GM12878 (cell line): ENCODE results near the gene CAST. TPM values are rescaled to one million over a fixed set of nuclear protein-coding genes. Genes with fewer than 3 reads are reported as not detected.
A peak's percentile ranks its signal among the peaks of the same experiment; 100 is the strongest.

ENCODE experiments used
- ATAC-seq: fragments of 200-7000 bp; cut with Tn5 transposase; 3 replicates; pipeline ENCODE4 v1.9.1; 2020; ENCODE audit warnings: mild to moderate bottlenecking, moderate library complexity
- BruUV-seq: library from RNA; stranded (reverse); fragments of 400-500 nt; replicated peaks from 2 replicates; lab custom pipeline; 2021; lab: Mats Ljungman, UMichigan
- CTCF ChIA-PET: fragments of 300-600 bp; sonication (Branson Sonifier 250); formaldehyde crosslinking; extraction: SDS; loops from one replicate; lab custom pipeline; 2021; ENCODE audit warnings: inconsistent platforms; lab: Yijun Ruan, JAX
- POLR2A ChIA-PET: fragments of 350-600 bp; formaldehyde crosslinking; extraction: SDS; loops from one replicate; lab custom pipeline; 2021; ENCODE audit warnings: inconsistent platforms; lab: Charles Lee
- RAD21 ChIA-PET: fragments of 300-600 bp; sonication (Branson Sonifier 250); formaldehyde crosslinking; loops from one replicate; lab custom pipeline; 2023; ENCODE audit warnings: antibody characterized with exemption; ENCODE audit not compliant: unreplicated experiment; lab: Charles Lee
- SMC1A ChIA-PET: fragments of 300-600 bp; sonication (Branson Sonifier 250); formaldehyde crosslinking; loops from one replicate; lab custom pipeline; 2023; ENCODE audit not compliant: unreplicated experiment, uncharacterized antibody; lab: Charles Lee
- DNase-seq: peaks from one replicate; pipeline ENCODE4 v3.0.0-alpha.2; 2011; ENCODE audit warnings: low read depth, low spot score
- FAIRE-seq: peaks from 3 replicates; lab custom pipeline; 2011; peaks lifted over from hg19 to GRCh38; lab: Jason Lieb, UNC
- H2AFZ ChIP-seq: 2 replicates; pipeline ENCODE4 v1.6.0; 2011; ENCODE audit warnings: low read depth, low read length, control low read depth; ENCODE audit not compliant: control insufficient read depth
- H3K27ac ChIP-seq: 2 replicates; pipeline ENCODE4 v1.5.1; 2011; ENCODE audit warnings: control low read depth; ENCODE audit not compliant: control insufficient read depth, insufficient read depth
- H3K27me3 ChIP-seq, 2 experiments: replicated peaks in 1 of 2; 2 replicates each; pipeline versions ENCODE4 v1.6.0 to v1.6.1; 2011; ENCODE audit warnings: low read length in 1 of 2; ENCODE audit not compliant: control insufficient read depth in 2 of 2, insufficient read depth in 2 of 2
- H3K36me3 ChIP-seq, 2 experiments: 2 replicates each; pipeline ENCODE4 v1.5.1; 2011; ENCODE audit warnings: low read length in 1 of 2; ENCODE audit not compliant: control insufficient read depth in 2 of 2, insufficient read depth in 2 of 2
- H3K4me1 ChIP-seq: 2 replicates; pipeline ENCODE4 v1.6.1; 2011; ENCODE audit warnings: mild to moderate bottlenecking, low read length, moderate library complexity, mixed read lengths; ENCODE audit not compliant: control insufficient read depth, insufficient read depth
- H3K4me2 ChIP-seq: 2 replicates; pipeline ENCODE4 v1.6.0; 2011; ENCODE audit warnings: control low read depth; ENCODE audit not compliant: control insufficient read depth, insufficient read depth
- H3K4me3 ChIP-seq: fragments of 200-600 bp; sonication (generic); 2 replicates; pipeline ENCODE4 v1.5.1; 2016
- H3K79me2 ChIP-seq: 2 replicates; pipeline ENCODE4 v1.6.0; 2011; ENCODE audit warnings: low read length; ENCODE audit not compliant: control insufficient read depth, insufficient read depth
- H3K9ac ChIP-seq: 2 replicates; pipeline ENCODE4 v1.8.0; 2011; ENCODE audit warnings: low read length, control low read depth, mixed read lengths; ENCODE audit not compliant: control insufficient read depth, insufficient read depth
- H3K9me3 ChIP-seq: replicated peaks from 3 replicates; pipeline ENCODE4 v1.5.1; 2011; ENCODE audit warnings: mild to moderate bottlenecking, low read length; ENCODE audit not compliant: control insufficient read depth, insufficient read depth
- H4K20me1 ChIP-seq: 2 replicates; pipeline ENCODE4 v1.6.0; 2011; ENCODE audit not compliant: control insufficient read depth, insufficient read depth
- CBX3 ChIP-seq: fragments of 200-600 bp; sonication (generic); IDR thresholded peaks from 2 replicates; pipeline ENCODE4 v1.6.1; 2016; ENCODE audit warnings: low read depth, borderline replicate concordance
- CREB1 ChIP-seq: IDR thresholded peaks from 2 replicates; pipeline ENCODE4 v1.6.1; 2012; ENCODE audit warnings: low read depth, mild to moderate bottlenecking, inconsistent platforms
- E4F1 ChIP-seq: fragments of 450-650 bp; IDR thresholded peaks from 2 replicates; pipeline ENCODE4 v1.6.1; 2018; ENCODE audit warnings: borderline replicate concordance, mild to moderate bottlenecking; ENCODE audit not compliant: partially characterized antibody
- EED ChIP-seq: sonication (generic); IDR thresholded peaks from 2 replicates; pipeline ENCODE4 v1.6.1; 2016; ENCODE audit warnings: antibody characterized with exemption, low read depth
- ETV6 ChIP-seq, 2 experiments: fragments of 450-650 bp in 1 of 2; IDR thresholded peaks in 1 of 2; conservative IDR thresholded peaks in 1 of 2; 2 replicates each; pipeline ENCODE4 v1.6.1; 2014; ENCODE audit warnings: antibody characterized with exemption in 1 of 2, borderline replicate concordance in 1 of 2, low read depth in 1 of 2, mild to moderate bottlenecking in 1 of 2, moderate library complexity in 1 of 2
- HCFC1 ChIP-seq: fragments of 150-350 bp; IDR thresholded peaks from 2 replicates; pipeline ENCODE4 v1.6.1; 2014; ENCODE audit warnings: low read length
- KLF5 ChIP-seq: fragments of 450-650 bp; IDR thresholded peaks from 2 replicates; pipeline ENCODE4 v1.6.1; 2014; ENCODE audit warnings: mild to moderate bottlenecking; ENCODE audit not compliant: partially characterized antibody
- MEF2B ChIP-seq: fragments of 450-650 bp; IDR thresholded peaks from 2 replicates; pipeline ENCODE4 v1.6.1; 2018; ENCODE audit warnings: mild to moderate bottlenecking, moderate library complexity; ENCODE audit not compliant: partially characterized antibody, poor library complexity, severe bottlenecking
- MXI1 ChIP-seq: fragments of 150-350 bp; IDR thresholded peaks from 2 replicates; pipeline ENCODE4 v1.6.1; 2011; ENCODE audit warnings: low read depth, mild to moderate bottlenecking, inconsistent platforms, low read length, improper control_type of control experiment
- NFYA ChIP-seq: IDR thresholded peaks from 2 replicates; pipeline ENCODE4 v1.6.1; 2011; ENCODE audit warnings: low read depth, mild to moderate bottlenecking, low read length, improper control_type of control experiment, borderline replicate concordance
- NR2F1 ChIP-seq: fragments of 450-650 bp; conservative IDR thresholded peaks from 2 replicates; pipeline ENCODE4 v1.6.1; 2017; ENCODE audit warnings: mild to moderate bottlenecking
- PAX5 ChIP-seq: IDR thresholded peaks from 2 replicates; pipeline ENCODE4 v1.6.1; 2011; ENCODE audit warnings: low read depth, low read length, borderline replicate concordance
- PAX8 ChIP-seq: fragments of 450-650 bp; IDR thresholded peaks from 2 replicates; pipeline ENCODE4 v1.6.1; 2017; ENCODE audit warnings: mild to moderate bottlenecking, moderate library complexity
- POLR2AphosphoS2 ChIP-seq: IDR thresholded peaks from 2 replicates; pipeline ENCODE4 v1.6.1; 2011; ENCODE audit warnings: low read depth, mild to moderate bottlenecking, low read length, improper control_type of control experiment, moderate library complexity
- RBBP5 ChIP-seq: fragments of 200-600 bp; sonication (generic); conservative IDR thresholded peaks from 2 replicates; pipeline ENCODE4 v1.6.1; 2016
- SMAD1 ChIP-seq: fragments of 450-650 bp; IDR thresholded peaks from 2 replicates; pipeline ENCODE4 v1.6.1; 2018; ENCODE audit warnings: mild to moderate bottlenecking, low read depth; ENCODE audit not compliant: partially characterized antibody
- SPI1 ChIP-seq: IDR thresholded peaks from 2 replicates; pipeline ENCODE4 v1.6.1; 2011; ENCODE audit warnings: low read depth, mild to moderate bottlenecking, low read length, moderate library complexity, borderline replicate concordance; ENCODE audit not compliant: insufficient read depth
- SREBF2 ChIP-seq: IDR thresholded peaks from 2 replicates; pipeline ENCODE4 v1.6.1; 2012; ENCODE audit warnings: mild to moderate bottlenecking, low read length
- STAT1 ChIP-seq: fragments of 450-650 bp; conservative IDR thresholded peaks from 2 replicates; pipeline ENCODE4 v1.6.1; 2014; ENCODE audit warnings: antibody characterized with exemption, mild to moderate bottlenecking
- TCF7 ChIP-seq: IDR thresholded peaks from 2 replicates; pipeline ENCODE4 v1.6.1; 2014; ENCODE audit warnings: antibody characterized with exemption, borderline replicate concordance
- WGBS: methylation state at CpG from one replicate; pipeline ENCODE4 v1.1.6; 2016; ENCODE audit warnings: low lambda C conversion rate; ENCODE audit not compliant: insufficient replicate concordance, insufficient coverage; ENCODE audit errors: missing lambda C conversion rate; 5-methylcytosine and 5-hydroxymethylcytosine counted together
- in situ Hi-C: fragments of 300-500 bp; cut with MboI; formaldehyde crosslinking; loops from 9 replicates; pipeline ENCODE4 v1.14.3; 2018; ENCODE audit warnings: mixed read lengths
- intact Hi-C: fragments of 100-400 bp; cut with micrococcal nuclease; formaldehyde crosslinking; loops from one replicate; pipeline ENCODE4 v1.14.2; 2022; ENCODE audit not compliant: unreplicated experiment
- polyA plus RNA-seq, 11 experiments: library from polyadenylated mRNA; depleted of rRNA in 4 of 11; unstranded in 6 of 11; stranded (reverse) in 5 of 11; fragments of >200 nt; fragmentation: Nextera tagmentation in 4 of 11; fragmentation: Illumina TruSeq in 1 of 11; extraction: Ambion mirVana in 4 of 11; extraction: Trizol in 1 of 11; gene quantifications; 1 replicate in 1 of 11; 2 replicates in 10 of 11; pipeline versions ENCODE4 v1.2.1 to v1.2.3, GENCODE V29; 2011 to 2016; ENCODE audit warnings: inconsistent platforms in 2 of 11, missing spikeins in 2 of 11, low read depth in 1 of 11
- total RNA-seq, 4 experiments: library from RNA; depleted of rRNA in 3 of 4; stranded (reverse); fragments of >200 nt in 3 of 4; fragmentation: Illumina TruSeq in 1 of 4; extraction: Trizol in 1 of 4; gene quantifications; 2 replicates each; pipeline versions ENCODE4 v1.2.1 to v1.2.3, GENCODE V29; 2013 to 2021
- TF ChIP-seq, protein P1 (sequence below): IDR thresholded peaks from 2 replicates; pipeline ENCODE4 v1.6.1; 2011; ENCODE audit warnings: borderline replicate concordance, low read depth, mild to moderate bottlenecking, moderate library complexity, mixed read lengths, low read length; ENCODE audit not compliant: insufficient read depth; ENCODE audit errors: extremely low read length

The CAST gene
- total and polyA plus RNA-seq, 10 of the 15 experiments (the other 5 are each of a cell fraction or from before 2014, with no cell fraction given): 31.7 to 140 (median 68.5) TPM

GRCh38 chr5:96807075-96807654, 145.0 kb downstream of the CAST start:
- DNase-seq (no peak), ATAC-seq (peak; percentile 65), FAIRE-seq (no peak)
- H3K27me3 ChIP-seq: no peaks in the 10 kb centered on the region
- H3K4me3 ChIP-seq: peak overlapping the region; percentile 76
- intact Hi-C loops: loop anchor here (2.0 kb wide), 1 partner anchor 356 kb away; no protein-coding TSS in a partner anchor
- H2AFZ ChIP-seq: peak overlapping the region; percentile 98
- BruUV-seq: no TSS peak
- in situ Hi-C loops: no loop called here
- ChIA-PET RAD21 (interaction anchor here (1.0 to 3.6 kb wide), 10 partner anchors 19 to 357 kb away, joined by 3 to 28 read pairs (median 4); partner anchors contain the start of gene ERAP2), SMC1A (interaction anchor here (1.0 to 5.0 kb wide), 11 partner anchors 10 to 150 kb away, joined by 3 to 30 read pairs (median 6); no protein-coding TSS in a partner anchor), POLR2A (interaction anchor here (0.7 to 3.5 kb wide), 9 partner anchors 13 to 154 kb away, joined by 3 to 21 read pairs (median 6); partner anchors contain the start of genes ERAP2 and LNPEP), CTCF (interaction anchor here (0.9 to 5.2 kb wide), 8 partner anchors 13 to 355 kb away, joined by 3 to 50 read pairs (median 4); no protein-coding TSS in a partner anchor)
- H3K27ac ChIP-seq: peak overlapping the region; percentile 95
- peaks cover 0 to 4% of the 10 kb centered on the region in 2 experiments; a peak in 2 of 4 replicates for H3K36me3 ChIP-seq
- peak overlapping the region; percentile 88 for H3K4me2 ChIP-seq
- H3K79me2 ChIP-seq: peaks cover 55% of the 10 kb centered on the region
- 2% methylated on average over 30 of the region's 37 CpGs for WGBS
- peak overlapping the region; percentile 96 for H3K9ac ChIP-seq
- H4K20me1 ChIP-seq: no peaks in the 10 kb centered on the region
- no peaks in the 10 kb centered on the region for H3K9me3 ChIP-seq
- H3K4me1 ChIP-seq: peaks cover 3% of the 10 kb centered on the region
- peak; percentile 11; the same call in 1 of the 2 replicates for TF ChIP-seq SPI1
- TF ChIP-seq TCF7: no peak
- TF ChIP-seq POLR2AphosphoS2: no peak
- TF ChIP-seq NR2F1: peak; percentile 52; the same call in 1 of the 2 replicates
- no peak for TF ChIP-seq SREBF2
- TF ChIP-seq MEF2B: no peak
- TF ChIP-seq RBBP5: no peak
- no peak for TF ChIP-seq KLF5
- no peak for TF ChIP-seq STAT1
- 0 out of 2 replicates have a peak, but pooled peaks have one; percentile 13 for TF ChIP-seq CREB1
- no peak for TF ChIP-seq HCFC1
- no peak for TF ChIP-seq SMAD1
- no peak for TF ChIP-seq PAX5
- TF ChIP-seq, protein P1, sequence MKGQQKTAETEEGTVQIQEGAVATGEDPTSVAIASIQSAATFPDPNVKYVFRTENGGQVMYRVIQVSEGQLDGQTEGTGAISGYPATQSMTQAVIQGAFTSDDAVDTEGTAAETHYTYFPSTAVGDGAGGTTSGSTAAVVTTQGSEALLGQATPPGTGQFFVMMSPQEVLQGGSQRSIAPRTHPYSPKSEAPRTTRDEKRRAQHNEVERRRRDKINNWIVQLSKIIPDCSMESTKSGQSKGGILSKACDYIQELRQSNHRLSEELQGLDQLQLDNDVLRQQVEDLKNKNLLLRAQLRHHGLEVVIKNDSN: no peak
- no peak for TF ChIP-seq MXI1
- no peak for TF ChIP-seq EED
- TF ChIP-seq CBX3: no peak
- TF ChIP-seq PAX8: no peak
- TF ChIP-seq E4F1: no peak
- no peak for TF ChIP-seq NFYA
- TF ChIP-seq ETV6 (conservative IDR thresholded peaks at IDR 0.05 in 1 of 2, IDR thresholded peaks at IDR 0.05 in 1 of 2; ENCODE audit: borderline replicate concordance in 1 of 2, low read depth in 1 of 2): no peak
